Nephron progenitor cell (in vitro differentiated cells): ENCODE data around the gene MTRR.
"Not testable (repeated sequence)": the region's sequence is repeated elsewhere in the genome, so short reads cannot be mapped to it uniquely, and the experiment has no call there.

ENCODE experiments used
- DNase-seq: peaks from one replicate; pipeline ENCODE4 v3.0.0; 2021
- H3K27ac Mint-ChIP-seq: 2 replicates; pipeline ENCODE4 v1.8.0; 2021; ENCODE audit warnings: mild to moderate bottlenecking, moderate library complexity, mixed read lengths
- H3K27me3 Mint-ChIP-seq: 2 replicates; pipeline ENCODE4 v1.8.0; 2021; ENCODE audit warnings: mild to moderate bottlenecking, low read depth, mixed read lengths; ENCODE audit not compliant: poor library complexity
- H3K36me3 Mint-ChIP-seq: 2 replicates; pipeline ENCODE4 v1.8.0; 2021; ENCODE audit warnings: low read depth, mixed read lengths
- H3K4me1 Mint-ChIP-seq: 2 replicates; pipeline ENCODE4 v1.8.0; 2021; ENCODE audit warnings: mixed read lengths
- H3K4me3 Mint-ChIP-seq: 2 replicates; pipeline ENCODE4 v1.8.0; 2021; ENCODE audit warnings: mild to moderate bottlenecking, moderate library complexity, mixed read lengths
- H3K9me3 Mint-ChIP-seq: 2 replicates; pipeline ENCODE4 v1.8.0; 2021; ENCODE audit warnings: mild to moderate bottlenecking, moderate library complexity, mixed read lengths
- TF ChIP-seq, protein P1 (sequence below): fragments of 200-600 bp; sonication (generic); IDR thresholded peaks from 2 replicates; pipeline ENCODE4 v1.5.0; 2021; ENCODE audit warnings: antibody characterized with exemption

Gene MTRR

DNA sequence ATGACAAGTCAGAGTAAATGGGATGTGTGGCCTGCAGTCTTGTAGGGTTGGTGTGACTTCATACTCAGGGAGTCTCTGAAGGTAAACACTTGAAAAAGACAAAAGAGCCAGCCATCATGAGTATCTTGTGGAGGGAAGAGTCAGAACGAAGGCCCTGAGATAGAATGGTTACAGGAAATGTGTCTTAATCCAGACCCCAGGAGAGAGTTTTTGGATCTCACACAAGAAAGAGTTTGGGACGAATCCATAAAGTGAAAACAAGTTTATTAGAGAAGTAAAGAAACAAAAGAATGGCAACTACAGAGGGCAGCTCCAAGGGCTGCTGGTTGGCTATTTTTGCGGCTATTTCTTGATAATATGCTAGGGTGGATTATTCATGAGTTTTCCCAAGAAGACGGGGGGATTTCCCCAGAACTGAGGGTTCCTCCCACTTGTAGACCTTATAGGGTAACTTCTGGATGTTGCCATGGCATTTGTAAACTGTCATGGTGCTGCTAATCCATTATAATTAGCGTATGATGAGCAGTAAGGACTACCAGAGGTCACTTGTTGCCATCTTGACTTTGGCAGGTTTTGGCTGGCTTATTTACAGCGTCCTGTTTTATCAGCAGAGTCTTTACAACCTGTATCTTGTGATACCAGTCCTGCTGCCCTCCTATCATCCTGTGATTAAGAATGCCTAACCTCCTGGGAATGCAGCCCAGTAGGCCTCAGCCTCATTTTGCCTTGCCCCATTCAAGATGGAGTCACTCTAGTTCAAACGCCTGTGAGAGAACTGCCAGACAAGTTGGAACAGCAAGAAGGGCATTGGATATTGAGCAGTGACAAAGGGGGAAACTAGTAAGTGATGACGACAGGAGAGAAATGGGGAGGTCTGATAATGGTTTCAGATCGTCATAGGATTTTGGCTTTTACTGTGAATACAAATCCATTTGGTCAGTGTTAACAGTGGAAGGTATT, 34.0 kb downstream of the MTRR start:
- TF ChIP-seq, protein P1, sequence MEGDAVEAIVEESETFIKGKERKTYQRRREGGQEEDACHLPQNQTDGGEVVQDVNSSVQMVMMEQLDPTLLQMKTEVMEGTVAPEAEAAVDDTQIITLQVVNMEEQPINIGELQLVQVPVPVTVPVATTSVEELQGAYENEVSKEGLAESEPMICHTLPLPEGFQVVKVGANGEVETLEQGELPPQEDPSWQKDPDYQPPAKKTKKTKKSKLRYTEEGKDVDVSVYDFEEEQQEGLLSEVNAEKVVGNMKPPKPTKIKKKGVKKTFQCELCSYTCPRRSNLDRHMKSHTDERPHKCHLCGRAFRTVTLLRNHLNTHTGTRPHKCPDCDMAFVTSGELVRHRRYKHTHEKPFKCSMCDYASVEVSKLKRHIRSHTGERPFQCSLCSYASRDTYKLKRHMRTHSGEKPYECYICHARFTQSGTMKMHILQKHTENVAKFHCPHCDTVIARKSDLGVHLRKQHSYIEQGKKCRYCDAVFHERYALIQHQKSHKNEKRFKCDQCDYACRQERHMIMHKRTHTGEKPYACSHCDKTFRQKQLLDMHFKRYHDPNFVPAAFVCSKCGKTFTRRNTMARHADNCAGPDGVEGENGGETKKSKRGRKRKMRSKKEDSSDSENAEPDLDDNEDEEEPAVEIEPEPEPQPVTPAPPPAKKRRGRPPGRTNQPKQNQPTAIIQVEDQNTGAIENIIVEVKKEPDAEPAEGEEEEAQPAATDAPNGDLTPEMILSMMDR: no peak
- Mint-ChIP-seq H3K27me3 (peaks cover 3% of the 10 kb centered on the region), H3K4me1 (no peaks in the 10 kb centered on the region), H3K4me3 (no peak overlapping the region), H3K36me3 (peaks cover 88% of the 10 kb centered on the region), H3K9me3 (peaks cover 16% of the 10 kb centered on the region), H3K27ac (no peak overlapping the region)
- DNase-seq: no peak

DNA sequence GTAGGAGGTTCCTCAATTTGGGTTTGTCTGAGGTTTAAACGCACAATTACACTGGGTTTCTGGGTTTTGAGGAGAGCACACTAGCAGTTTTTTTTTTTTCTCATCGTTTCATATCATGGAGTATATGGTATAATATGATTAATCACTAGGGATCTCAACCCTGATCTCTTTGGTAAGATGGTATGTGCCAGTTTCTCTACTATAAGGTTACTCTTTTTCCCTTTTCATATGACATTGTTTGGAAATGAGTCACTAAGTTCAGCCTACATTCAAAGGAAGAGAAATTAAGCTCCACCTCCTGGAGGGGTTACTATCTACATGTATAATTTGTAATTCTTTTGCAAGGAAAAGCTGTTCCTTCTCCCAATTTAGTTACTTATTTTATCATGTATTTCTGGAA, 35.2 kb downstream of the MTRR start:
- no peak overlapping the region for H3K4me3 Mint-ChIP-seq
- peaks cover 3% of the 10 kb centered on the region for H3K27me3 Mint-ChIP-seq
- TF ChIP-seq, protein P1: no peak
- no peak for DNase-seq
- peaks cover 28% of the 10 kb centered on the region for H3K9me3 Mint-ChIP-seq
- H3K36me3 Mint-ChIP-seq: peaks cover 88% of the 10 kb centered on the region
- H3K27ac Mint-ChIP-seq: no peak overlapping the region
- no peaks in the 10 kb centered on the region for H3K4me1 Mint-ChIP-seq

DNA sequence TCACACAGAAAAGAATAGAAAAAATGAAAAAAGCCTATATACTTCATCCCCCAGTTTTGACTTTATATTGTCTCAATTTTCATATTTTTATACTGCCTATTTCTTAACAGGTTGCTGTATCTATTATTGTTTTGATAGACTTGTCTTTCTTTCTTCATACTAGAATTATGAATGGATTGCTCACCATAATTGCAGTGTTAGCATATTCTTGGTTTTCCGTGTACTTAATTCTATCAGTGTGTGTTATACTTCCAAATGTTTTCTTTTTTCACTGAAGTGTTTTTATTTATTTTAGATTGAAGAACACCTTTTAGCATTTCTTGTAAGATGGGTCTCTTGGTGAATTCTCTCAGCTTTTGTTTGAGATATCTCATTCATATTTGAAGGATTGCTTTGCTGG, 38.7 kb downstream of the MTRR start:
- Mint-ChIP-seq H3K9me3 (peaks cover 50% of the 10 kb centered on the region), H3K36me3 (peaks cover 93% of the 10 kb centered on the region), H3K4me1 (no peaks in the 10 kb centered on the region), H3K4me3 (no peak overlapping the region), H3K27ac (no peak overlapping the region), H3K27me3 (peaks cover under 1% of the 10 kb centered on the region)
- DNase-seq: no peak
- TF ChIP-seq, protein P1: no peak

DNA sequence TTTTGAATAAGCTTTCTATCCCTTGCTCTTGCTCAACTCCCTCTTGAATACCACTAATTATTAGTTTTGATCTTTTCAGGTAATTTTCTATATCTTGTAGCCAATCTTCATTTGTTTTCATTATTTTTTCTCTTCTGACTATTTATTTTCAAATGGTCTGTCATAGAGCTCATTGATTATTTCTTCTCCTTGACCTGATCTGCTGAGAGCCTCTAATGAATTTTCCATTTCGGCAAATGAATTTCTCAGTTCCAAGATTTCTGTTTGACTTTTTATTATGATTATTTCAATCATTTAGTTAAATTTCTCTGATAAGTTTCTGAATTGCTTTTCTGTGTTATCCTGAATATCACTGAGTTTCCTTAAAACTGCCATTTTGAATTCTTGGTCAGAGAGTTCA, 39.4 kb downstream of the MTRR start:
- no peak overlapping the region for H3K4me3 Mint-ChIP-seq
- TF ChIP-seq, protein P1: no peak
- H3K27me3 Mint-ChIP-seq: no peaks in the 10 kb centered on the region
- H3K27ac Mint-ChIP-seq: no peak overlapping the region
- H3K36me3 Mint-ChIP-seq: peaks cover 95% of the 10 kb centered on the region
- peaks cover 57% of the 10 kb centered on the region for H3K9me3 Mint-ChIP-seq
- no peak for DNase-seq
- no peaks in the 10 kb centered on the region for H3K4me1 Mint-ChIP-seq

DNA sequence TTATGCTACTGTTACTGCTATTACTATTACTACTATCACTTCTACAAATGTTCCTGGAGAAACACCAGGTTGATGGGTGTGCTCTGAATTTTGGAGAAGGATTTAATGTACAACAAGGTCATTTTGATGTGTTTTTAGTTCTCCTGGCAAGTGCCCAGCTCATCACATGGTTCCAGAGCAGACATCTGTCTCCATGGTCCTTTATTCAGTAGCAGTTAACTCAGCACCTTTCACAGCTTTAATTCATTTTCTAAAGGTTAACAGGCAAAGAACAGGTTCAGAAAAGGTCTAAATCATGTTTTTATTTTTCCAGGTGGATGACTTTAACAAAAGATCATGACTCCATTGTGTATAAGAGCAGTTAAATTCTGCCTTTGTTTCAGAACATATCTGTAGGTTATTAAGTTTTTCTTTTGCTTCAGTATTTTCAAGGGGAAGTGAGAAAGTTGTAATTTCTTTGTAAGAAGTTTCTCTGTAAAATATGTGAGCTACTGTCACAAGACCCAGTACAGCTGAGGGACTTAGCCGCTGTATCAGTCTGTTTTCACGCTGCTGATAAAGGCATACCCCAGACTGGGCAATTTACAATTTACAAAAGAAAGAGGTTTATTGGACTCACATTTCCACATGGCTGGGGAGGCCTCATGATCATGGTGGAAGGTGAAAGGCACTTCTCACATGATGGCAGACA, 41.9 kb downstream of the MTRR start:
- H3K9me3 Mint-ChIP-seq: peaks cover 59% of the 10 kb centered on the region
- no peak overlapping the region for H3K4me3 Mint-ChIP-seq
- H3K27ac Mint-ChIP-seq: no peak overlapping the region
- no peak for DNase-seq
- peaks cover 70% of the 10 kb centered on the region for H3K36me3 Mint-ChIP-seq
- H3K27me3 Mint-ChIP-seq: no peaks in the 10 kb centered on the region
- TF ChIP-seq, protein P1: no peak
- peaks cover 4% of the 10 kb centered on the region for H3K4me1 Mint-ChIP-seq

DNA sequence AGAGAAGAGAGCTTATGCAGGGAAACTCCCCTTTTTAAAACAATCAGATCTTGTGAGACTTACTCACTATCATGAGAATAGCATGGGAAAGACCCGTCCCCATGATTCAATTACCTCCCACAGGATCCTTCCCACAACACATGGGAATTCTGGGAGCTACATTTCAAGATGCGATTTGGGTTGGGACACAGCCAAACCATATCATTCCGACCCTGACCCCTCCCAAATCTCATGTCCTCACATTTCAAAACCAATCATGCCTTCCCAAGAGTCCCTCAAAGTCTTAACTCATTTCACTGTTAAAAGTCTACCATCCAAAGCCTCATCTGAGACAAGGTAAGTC, 42.5 kb downstream of the MTRR start:
- H3K4me3 Mint-ChIP-seq, H3K4me1 Mint-ChIP-seq: not testable (repeated sequence)
- H3K9me3 Mint-ChIP-seq: peaks cover 57% of the 10 kb centered on the region

More for the DNA sequence above, 42.5 kb downstream of the MTRR start:
- not testable (repeated sequence) for DNase-seq, H3K27me3 Mint-ChIP-seq, H3K27ac Mint-ChIP-seq
- peaks cover 65% of the 10 kb centered on the region for H3K36me3 Mint-ChIP-seq
